HG03520 (cell line): ENCODE data around the gene CSNK1E.

ENCODE experiments used
- ATAC-seq: cut with Tn5 transposase; IDR thresholded peaks from one replicate; pipeline ENCODE4 v1.9.1; 2021; ENCODE audit warnings: mild to moderate bottlenecking, moderate library complexity; ENCODE audit not compliant: unreplicated experiment

The CSNK1E gene

GRCh38 chr22:38282397-38282796, 34.8 kb downstream of the CSNK1E start:
- no peak for ATAC-seq

DNA sequence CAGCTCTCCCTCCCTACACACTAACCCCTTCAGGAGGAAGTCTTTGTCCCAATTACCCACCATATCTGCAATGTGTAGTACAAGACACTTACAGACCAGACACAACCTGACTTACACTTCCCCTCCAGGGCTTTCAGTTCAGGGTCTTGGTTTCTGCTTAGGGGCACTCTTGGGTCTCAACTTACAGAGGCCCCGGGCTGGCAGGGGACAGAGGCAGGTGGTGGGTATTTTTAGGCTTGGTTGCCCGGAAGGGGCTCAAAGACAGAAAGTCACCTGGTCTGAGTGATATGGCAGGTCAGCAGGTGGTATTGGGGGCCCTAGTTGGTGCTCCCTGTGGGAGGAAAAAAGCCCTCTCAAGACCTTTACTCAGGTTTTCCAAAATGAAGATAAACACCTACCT, 41.1 kb downstream of the CSNK1E start:
- ATAC-seq: no peak

- ATAC-seq: no peak
Measured at GRCh38 chr22:38273135-38273826, 44.0 kb downstream of the CSNK1E start.

- no peak for ATAC-seq
Measured at GRCh38 chr22:38272373-38273134, 44.7 kb downstream of the CSNK1E start, which contains the start of gene TMEM184B. TSS of gene TMEM184B (minus strand) at chr22:38273010. CDS start at chr22:38247961, 25,049 bp downstream.

DNA sequence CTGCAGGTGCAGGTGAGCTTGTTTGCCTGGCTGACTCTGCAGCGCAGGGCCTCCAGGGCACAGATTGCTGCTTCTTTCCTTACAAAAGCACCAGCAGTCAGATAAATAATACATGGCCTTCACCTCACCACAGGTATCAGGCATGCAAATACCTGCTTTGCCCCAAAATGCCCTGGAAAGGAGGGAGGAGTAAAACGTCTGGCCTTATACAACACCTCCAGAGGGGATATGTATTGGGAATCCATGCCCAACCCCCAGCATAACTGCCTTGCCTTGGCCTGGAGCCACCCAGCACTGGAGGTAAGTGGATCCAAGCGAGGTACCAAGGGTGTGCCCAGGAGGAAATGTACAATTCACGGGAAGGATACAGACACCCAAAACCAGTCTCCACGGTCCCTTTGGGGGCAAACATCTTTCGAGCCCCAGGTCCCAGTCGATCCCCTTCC, 45.3 kb downstream of the CSNK1E start:
- ATAC-seq: no peak

GRCh38 chr22:38271101-38271500, 46.1 kb downstream of the CSNK1E start:
- ATAC-seq: no peak

GRCh38 chr22:38270091-38270992, 46.9 kb downstream of the CSNK1E start:
- ATAC-seq: no peak

GRCh38 chr22:38269466-38269865, 47.8 kb downstream of the CSNK1E start:
- no peak for ATAC-seq

DNA sequence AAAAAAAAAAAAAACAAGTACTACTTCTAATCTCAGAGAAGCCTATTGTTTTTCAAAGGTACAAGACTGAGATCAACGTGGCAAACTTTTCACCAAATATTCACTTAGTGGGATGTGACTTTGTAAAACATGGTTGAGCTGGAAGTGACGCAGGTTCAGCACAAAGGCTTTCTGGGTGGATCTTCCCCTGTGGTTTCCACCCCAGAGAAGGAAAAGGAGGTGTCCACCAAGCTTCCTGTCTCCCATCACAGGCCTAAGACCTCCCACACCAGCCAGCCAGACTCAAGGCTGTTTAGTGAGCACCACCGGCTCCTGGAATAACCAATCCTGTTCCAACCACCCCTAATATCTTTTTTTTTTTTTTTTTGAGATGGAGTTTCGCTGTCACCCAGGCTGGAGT, 50.1 kb downstream of the CSNK1E start:
- no peak for ATAC-seq

DNA sequence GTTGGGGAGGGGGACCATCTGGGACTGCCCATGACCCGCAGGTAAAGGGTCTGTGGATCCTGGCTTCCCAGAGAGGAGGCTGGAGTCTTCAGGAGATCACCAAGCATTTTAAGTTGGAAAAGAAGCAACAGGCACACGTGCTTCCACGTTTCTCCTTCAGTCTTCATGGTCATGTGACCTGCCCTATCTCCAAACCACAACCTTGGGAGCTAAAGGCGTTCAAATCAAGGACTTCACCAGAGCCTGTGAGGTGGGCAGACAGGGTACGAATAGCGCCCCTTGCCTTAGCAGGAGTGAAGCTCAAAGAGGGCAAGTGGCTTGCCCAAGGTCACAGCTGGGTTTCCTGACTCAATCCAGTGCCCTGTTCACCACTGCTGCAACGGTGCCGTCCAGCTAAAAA, 51.1 kb downstream of the CSNK1E start:
- ATAC-seq: no peak

- ATAC-seq: no peak
Measured at GRCh38 chr22:38264322-38264843, 52.9 kb downstream of the CSNK1E start.

GRCh38 chr22:38262051-38262795, 55.0 kb downstream of the CSNK1E start:
- no peak for ATAC-seq

DNA sequence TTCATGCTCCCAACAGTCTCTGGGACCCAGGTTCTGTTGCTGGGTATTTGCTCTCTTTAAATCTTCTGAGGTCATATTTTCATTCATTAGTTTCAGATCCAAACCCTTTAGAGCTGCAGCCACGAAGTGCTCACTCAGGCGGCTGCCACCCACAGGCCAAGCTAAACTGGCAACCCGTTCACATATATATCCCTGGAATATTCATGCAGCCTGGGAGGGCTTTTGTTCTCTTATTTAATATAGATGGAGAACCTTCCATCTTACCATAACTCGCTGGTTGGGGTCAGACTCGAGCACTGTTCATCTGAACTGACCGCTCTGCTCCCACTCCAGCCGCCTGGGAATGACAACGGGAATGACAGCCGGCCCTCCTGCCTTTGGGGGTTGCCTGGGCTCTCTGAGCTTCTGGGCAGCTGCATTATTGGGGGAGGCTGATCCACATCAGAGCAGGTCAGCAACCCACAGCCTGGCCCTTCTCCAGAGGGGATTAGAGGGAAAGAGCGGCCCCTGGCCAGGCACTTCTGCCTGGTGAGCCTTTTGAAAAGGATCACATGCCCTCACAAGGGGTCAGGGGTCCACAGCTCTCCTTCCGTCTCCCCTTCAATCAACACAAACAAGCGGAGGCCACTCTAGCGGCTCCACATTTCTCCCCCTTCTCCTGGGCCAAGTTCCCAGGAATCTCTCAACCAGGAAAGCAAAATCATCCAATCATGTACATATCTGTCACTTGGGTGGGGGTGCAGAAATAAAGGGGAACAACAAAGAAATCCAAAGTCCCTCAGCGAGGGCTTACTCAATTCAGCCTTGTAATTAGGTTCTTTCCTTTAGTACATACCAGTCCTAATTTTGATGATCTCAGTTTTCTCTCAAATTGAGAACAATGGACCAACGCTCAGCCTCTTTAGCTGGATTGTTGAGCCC, 56.2 kb downstream of the CSNK1E start:
- no peak for ATAC-seq

GRCh38 chr22:38259370-38259769, 57.9 kb downstream of the CSNK1E start:
- no peak for ATAC-seq

GRCh38 chr22:38258895-38259294, 58.3 kb downstream of the CSNK1E start:
- no peak for ATAC-seq

- no peak for ATAC-seq
Measured at GRCh38 chr22:38257650-38258250, 59.5 kb downstream of the CSNK1E start.

- no peak for ATAC-seq
Measured at GRCh38 chr22:38257181-38257580, 60.1 kb downstream of the CSNK1E start.

GRCh38 chr22:38255697-38256096, 61.5 kb downstream of the CSNK1E start:
- no peak for ATAC-seq

GRCh38 chr22:38251341-38251692, 65.9 kb downstream of the CSNK1E start:
- ATAC-seq: no peak
